Measurements from ENCODE around the gene HIVEP2.

HIVEP2 gene

GRCh38 chr6:142804490-142804889, 140.5 kb downstream of the HIVEP2 start:
- DNase-seq (ENCODE audit: extremely low spot score, insufficient read length, low read depth) = no peak
- no peak for FAIRE-seq

GRCh38 chr6:142803495-142804058, 141.4 kb downstream of the HIVEP2 start:
- DNase-seq (ENCODE audit: extremely low spot score, insufficient read length, low read depth) (no peak), FAIRE-seq (no peak)

- DNase-seq (ENCODE audit: extremely low spot score, insufficient read length, low read depth) (no peak), FAIRE-seq (no peak)
These were observed 141.9 kb downstream of the HIVEP2 start for GRCh38 chr6:142803032-142803431.

GRCh38 chr6:142802124-142802523, 142.9 kb downstream of the HIVEP2 start:
- peak; percentile 60 for FAIRE-seq
- DNase-seq (ENCODE audit: extremely low spot score, insufficient read length, low read depth) = no peak

DNA sequence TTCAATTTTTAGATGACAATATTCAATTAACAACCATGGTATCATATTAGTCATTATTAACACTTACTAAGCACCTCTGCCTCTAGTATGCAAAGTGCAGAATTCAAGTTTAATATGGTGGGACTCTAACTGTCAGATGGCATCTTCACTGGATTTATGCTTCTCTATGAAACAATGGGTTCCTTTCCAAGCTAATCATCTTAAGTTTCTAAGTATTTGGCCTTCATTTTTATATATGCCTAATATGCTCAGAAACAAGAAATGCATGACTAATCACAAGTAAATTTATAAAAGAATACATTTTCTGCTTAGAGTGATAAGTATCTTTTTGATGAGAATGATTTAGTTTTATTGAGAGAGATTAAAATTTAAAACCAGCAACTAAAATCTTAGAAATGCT, 144.7 kb downstream of the HIVEP2 start:
- FAIRE-seq (no peak), DNase-seq (ENCODE audit: extremely low spot score, insufficient read length, low read depth) (no peak)

- FAIRE-seq (no peak), DNase-seq (ENCODE audit: extremely low spot score, insufficient read length, low read depth) (no peak)
These were observed 145.3 kb downstream of the HIVEP2 start for GRCh38 chr6:142799639-142800038.

GRCh38 chr6:142797159-142797558, 147.8 kb downstream of the HIVEP2 start:
- FAIRE-seq (no peak), DNase-seq (ENCODE audit: extremely low spot score, insufficient read length, low read depth) (no peak)

DNA sequence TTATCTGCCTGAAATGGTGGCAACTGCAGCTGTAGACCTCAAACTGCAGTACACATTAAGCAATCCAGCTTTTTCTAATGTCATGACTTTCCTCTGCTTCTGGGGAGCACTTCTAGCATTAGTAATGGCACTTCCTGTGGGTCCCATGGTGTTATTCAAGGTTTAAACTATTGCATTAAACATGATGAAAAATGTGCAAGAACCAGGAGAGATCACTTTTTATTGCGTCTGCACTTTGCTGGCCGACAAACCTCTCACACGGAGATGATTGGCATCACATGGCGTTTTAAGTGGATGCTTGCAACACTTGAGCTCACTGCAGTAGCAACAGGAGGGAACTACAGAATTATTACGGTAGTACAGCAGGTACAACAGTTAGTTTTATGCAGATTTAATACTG, 148.4 kb downstream of the HIVEP2 start:
- DNase-seq (ENCODE audit: extremely low spot score, insufficient read length, low read depth) (no peak), FAIRE-seq (no peak)

GRCh38 chr6:142796024-142796423, 149.0 kb downstream of the HIVEP2 start:
- FAIRE-seq (no peak), DNase-seq (ENCODE audit: extremely low spot score, insufficient read length, low read depth) (no peak)

DNA sequence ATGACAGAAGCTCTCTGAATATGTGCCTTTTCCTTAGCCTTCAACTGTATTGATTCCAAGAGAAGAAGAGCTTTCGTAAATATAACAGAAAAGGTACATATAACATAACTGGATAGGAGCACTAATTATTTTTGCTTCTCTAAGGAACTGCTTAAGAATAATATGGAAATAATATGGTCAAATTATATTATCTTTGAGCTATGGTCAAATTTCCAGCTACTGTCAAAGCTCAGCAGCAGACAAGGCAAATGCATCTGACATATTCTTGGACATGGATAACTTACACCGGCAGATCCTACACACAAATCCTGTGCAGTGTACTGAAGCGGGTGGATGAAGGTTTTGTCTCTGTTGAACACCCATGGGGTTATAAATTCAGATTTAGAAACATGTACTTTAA, 150.6 kb downstream of the HIVEP2 start:
- FAIRE-seq (no peak), DNase-seq (ENCODE audit: extremely low spot score, insufficient read length, low read depth) (no peak)

GRCh38 chr6:142790257-142790656, 154.7 kb downstream of the HIVEP2 start:
- FAIRE-seq (no peak), DNase-seq (ENCODE audit: extremely low spot score, insufficient read length, low read depth) (no peak)

DNA sequence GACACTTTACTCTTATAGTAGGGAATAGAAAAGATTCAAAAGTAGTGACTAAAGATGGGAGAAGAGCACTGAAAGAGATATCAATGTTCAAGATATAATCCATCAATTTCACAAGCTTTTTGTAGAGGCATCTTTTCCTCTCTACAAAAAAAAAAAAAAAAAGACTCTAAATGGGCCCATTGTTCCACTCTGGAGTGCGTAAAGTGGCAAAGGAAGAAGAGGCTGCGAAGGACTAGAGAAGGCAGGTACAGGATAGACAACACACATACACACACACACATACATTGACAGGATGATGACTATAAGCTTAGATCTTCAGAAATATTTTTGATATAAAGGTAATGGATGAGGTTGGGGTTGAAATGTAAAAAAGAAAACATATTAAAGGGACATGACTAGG, 157.6 kb downstream of the HIVEP2 start:
- DNase-seq (ENCODE audit: extremely low spot score, insufficient read length, low read depth) = no peak
- FAIRE-seq = no peak

GRCh38 chr6:142786476-142786875, 158.5 kb downstream of the HIVEP2 start:
- DNase-seq (ENCODE audit: extremely low spot score, insufficient read length, low read depth) (no peak), FAIRE-seq (no peak)

DNA sequence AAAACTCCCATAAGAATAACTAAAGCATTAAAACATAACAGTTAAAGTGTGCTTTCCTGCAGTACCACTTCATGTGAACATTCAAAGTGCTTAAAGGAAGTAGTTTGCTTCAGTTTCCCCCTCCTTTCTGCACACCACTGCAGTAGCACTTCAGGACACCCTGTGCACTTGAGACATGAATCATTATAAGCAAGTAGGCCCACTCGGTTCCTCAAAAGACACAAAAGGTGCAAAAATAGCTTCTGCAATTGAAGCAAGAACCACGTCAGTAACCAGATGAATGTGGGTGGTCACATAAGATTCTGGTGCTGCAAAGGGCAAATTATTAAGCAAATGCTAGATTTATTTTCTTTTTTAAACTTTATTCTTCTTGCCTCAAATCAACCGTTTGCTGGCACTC, 160.6 kb downstream of the HIVEP2 start:
- peak; percentile 84 for FAIRE-seq
- peak; percentile 20 for DNase-seq (ENCODE audit: extremely low spot score, insufficient read length, low read depth)

- no peak for FAIRE-seq
- no peak for DNase-seq (ENCODE audit: extremely low spot score, insufficient read length, low read depth)
These were observed 161.5 kb downstream of the HIVEP2 start for GRCh38 chr6:142783499-142783898.

DNA sequence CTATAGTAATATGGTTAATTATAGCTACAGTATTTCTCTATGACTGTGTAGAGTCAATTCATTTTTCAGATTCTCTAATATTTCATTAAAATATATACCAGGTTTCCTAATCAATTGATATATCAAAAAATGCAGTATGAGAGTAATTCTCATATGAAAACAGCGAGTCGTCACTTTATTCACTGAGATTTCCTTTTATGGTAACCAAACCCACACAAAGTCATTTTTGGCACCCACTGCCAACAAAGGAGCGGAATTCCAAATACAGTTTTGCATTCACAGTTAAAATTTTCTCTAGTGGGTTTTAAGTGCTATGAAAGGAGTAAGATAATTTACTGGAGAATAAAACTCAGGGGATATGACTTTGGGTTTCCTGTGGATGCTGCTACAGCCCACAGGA, 163.8 kb downstream of the HIVEP2 start:
- FAIRE-seq = no peak

GRCh38 chr6:142773859-142774648, 170.9 kb downstream of the HIVEP2 start:
- FAIRE-seq (no peak), DNase-seq (ENCODE audit: extremely low spot score, insufficient read length, low read depth) (no peak)

More for the DNA sequence above, 163.8 kb downstream of the HIVEP2 start:
- DNase-seq (ENCODE audit: extremely low spot score, insufficient read length, low read depth) = no peak

DNA sequence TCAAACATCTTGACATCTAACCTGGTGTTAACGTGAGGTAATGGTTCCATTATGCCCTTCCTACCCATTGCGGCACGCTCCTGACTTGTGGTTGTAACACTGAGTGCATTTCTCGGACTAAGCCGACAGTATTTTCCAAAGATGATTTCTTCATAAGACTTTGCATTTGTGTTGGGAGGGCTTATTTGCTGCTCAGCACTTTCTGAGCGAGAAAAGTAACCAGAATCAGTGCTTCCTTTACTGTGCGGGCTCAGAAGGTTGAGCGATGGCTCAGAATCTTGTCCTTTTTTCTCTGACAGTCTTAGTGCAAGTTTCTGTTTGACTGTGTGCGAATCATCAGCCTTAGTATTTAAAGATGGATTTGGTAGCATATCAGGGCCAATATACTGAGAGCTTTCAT, 171.7 kb downstream of the HIVEP2 start:
- no peak for DNase-seq (ENCODE audit: extremely low spot score, insufficient read length, low read depth)
- no peak for FAIRE-seq

DNA sequence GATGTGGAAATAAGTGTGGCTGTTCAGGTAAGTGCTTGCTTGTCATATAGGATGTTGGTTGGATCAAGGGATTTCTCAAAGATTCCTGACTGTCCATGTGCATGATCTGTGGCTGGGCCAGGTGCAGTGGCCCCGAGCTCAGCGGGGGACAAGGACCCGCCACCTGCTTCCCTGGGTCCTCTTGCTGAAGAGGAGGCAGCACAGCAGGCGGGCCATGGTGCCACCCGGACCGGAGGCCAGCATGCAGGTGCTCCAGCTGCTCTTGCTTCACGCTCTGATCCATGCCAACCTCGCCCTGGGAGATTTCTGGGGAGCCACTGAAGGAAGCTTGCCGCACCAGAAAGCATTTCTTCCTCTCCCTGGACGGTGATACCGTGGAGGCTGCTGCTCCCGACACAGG, 173.8 kb downstream of the HIVEP2 start:
- DNase-seq (ENCODE audit: extremely low spot score, insufficient read length, low read depth) (no peak), FAIRE-seq (no peak)

DNA sequence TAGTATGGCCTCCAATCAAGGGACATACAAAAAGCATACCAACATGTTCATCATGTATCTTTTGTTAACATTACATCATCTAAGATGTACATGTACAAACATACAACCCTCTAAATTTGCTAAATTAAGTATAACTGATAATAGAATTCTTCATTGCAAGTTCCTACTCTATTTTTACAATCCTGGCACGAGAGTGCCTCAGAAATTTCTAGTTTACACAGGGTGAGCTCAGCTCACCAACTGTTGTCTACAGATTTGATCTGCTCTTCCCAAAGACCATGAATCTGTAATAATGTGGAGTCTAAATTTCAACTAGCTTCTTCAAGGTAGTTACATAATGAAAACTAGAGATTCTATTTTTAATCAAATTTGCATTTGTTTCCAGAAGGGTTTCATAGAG, 179.7 kb downstream of the HIVEP2 start:
- no peak for FAIRE-seq
- DNase-seq (ENCODE audit: extremely low spot score, insufficient read length, low read depth) = no peak

GRCh38 chr6:142764311-142764710, 180.7 kb downstream of the HIVEP2 start:
- no peak for FAIRE-seq

DNA sequence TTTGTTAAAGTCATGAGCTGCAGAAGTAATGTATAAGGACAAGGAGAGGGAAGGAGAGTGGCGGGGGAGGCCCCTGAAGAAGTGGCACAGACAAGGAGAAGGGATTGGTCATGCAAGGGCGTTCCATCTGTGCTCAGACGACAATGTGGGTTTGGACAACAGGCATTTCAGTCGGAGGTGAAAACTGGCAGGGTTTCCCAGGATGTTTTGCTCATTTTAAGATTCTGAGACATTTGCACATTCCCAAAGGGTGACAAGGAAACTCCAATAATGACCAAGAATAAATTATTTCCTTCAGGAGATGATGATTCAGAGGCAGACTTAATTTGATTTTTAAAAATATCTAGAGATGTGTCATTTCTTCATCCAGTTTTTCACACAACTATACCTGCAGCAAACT, 181.8 kb downstream of the HIVEP2 start:
- DNase-seq (ENCODE audit: extremely low spot score, insufficient read length, low read depth) = no peak
- FAIRE-seq = no peak

More at GRCh38 chr6:142764311-142764710, 180.7 kb downstream of the HIVEP2 start:
- DNase-seq (ENCODE audit: extremely low spot score, insufficient read length, low read depth) = no peak
